OCI-LY7 (cell line): ENCODE results near the gene EPHA5. TPM values are rescaled to one million over a fixed set of nuclear protein-coding genes. Genes with fewer than 3 reads are reported as not detected.

Experiments used
- Bru-seq: library from RNA; stranded (reverse); fragments of 400-500 nt; gene quantifications from one replicate; lab custom pipeline; 2021; lab: Mats Ljungman, UMichigan
- BruChase-seq, 2 experiments: library from RNA; stranded (reverse); fragments of 400-500 nt; gene quantifications; one replicate each; lab custom pipeline; 2021; lab: Mats Ljungman, UMichigan
- BruUV-seq: library from RNA; stranded (reverse); fragments of 400-500 nt; replicated peaks from 2 replicates; lab custom pipeline; 2021; lab: Mats Ljungman, UMichigan
- CTCF ChIA-PET: fragments of 300-600 bp; sonication (Branson Sonifier 250); formaldehyde crosslinking; loops from one replicate; lab custom pipeline; 2022; ENCODE audit warnings: antibody characterized with exemption; ENCODE audit not compliant: unreplicated experiment; lab: Charles Lee
- POLR2A ChIA-PET: fragments of 300-600 bp; sonication (Branson Sonifier 250); formaldehyde crosslinking; loops from one replicate; lab custom pipeline; 2022; ENCODE audit warnings: antibody characterized with exemption; lab: Charles Lee
- DNase-seq: peaks from one replicate; pipeline ENCODE4 v3.0.0-alpha.2; 2015; ENCODE audit warnings: low spot score
- H2AFZ ChIP-seq: fragments of 200-600 bp; sonication (generic), shearing (Covaris generic); 2 replicates; pipeline ENCODE4 v1.6.1; 2014; ENCODE audit warnings: mild to moderate bottlenecking, antibody characterized with exemption, low read length, moderate library complexity
- H3K27ac ChIP-seq: fragments of 200-600 bp; sonication (generic); 2 replicates; pipeline ENCODE4 v1.5.1; 2014; ENCODE audit warnings: mixed run types, low read depth, mild to moderate bottlenecking, moderate library complexity, low read length, inconsistent platforms; ENCODE audit not compliant: poor library complexity, severe bottlenecking
- H3K36me3 ChIP-seq: fragments of 200-600 bp; sonication (generic); 2 replicates; pipeline ENCODE4 v1.6.1; 2014; ENCODE audit warnings: mild to moderate bottlenecking, antibody characterized with exemption, low read length, moderate library complexity, mixed read lengths; ENCODE audit not compliant: insufficient read depth
- H3K4me1 ChIP-seq: fragments of 200-600 bp; sonication (generic); 2 replicates; pipeline ENCODE4 v1.5.1; 2014; ENCODE audit warnings: mild to moderate bottlenecking, low read length; ENCODE audit not compliant: insufficient read depth, poor library complexity, severe bottlenecking
- H3K4me2 ChIP-seq: fragments of 200-600 bp; sonication (generic); 2 replicates; pipeline ENCODE4 v1.6.1; 2014; ENCODE audit warnings: mild to moderate bottlenecking, low read length
- H3K4me3 ChIP-seq: fragments of 200-600 bp; sonication (generic); 2 replicates; pipeline ENCODE4 v1.5.1; 2014; ENCODE audit warnings: mild to moderate bottlenecking, low read depth, low read length; ENCODE audit not compliant: poor library complexity, severe bottlenecking
- H3K79me2 ChIP-seq: fragments of 200-600 bp; sonication (generic); 2 replicates; pipeline ENCODE4 v1.6.1; 2016; ENCODE audit warnings: low read depth, mild to moderate bottlenecking, low read length, moderate library complexity, mixed read lengths; ENCODE audit not compliant: insufficient read depth
- H3K9me2 ChIP-seq: fragments of 200-600 bp; sonication (generic); 2 replicates; pipeline ENCODE4 v1.6.1; 2016; ENCODE audit warnings: mild to moderate bottlenecking, low read length, mixed read lengths; ENCODE audit not compliant: insufficient read depth
- H3K9me3 ChIP-seq: fragments of 200-600 bp; sonication (generic); 2 replicates; pipeline ENCODE4 v1.6.1; 2014; ENCODE audit warnings: mild to moderate bottlenecking, mixed run types, low read length, mixed read lengths
- H4K20me1 ChIP-seq: fragments of 200-600 bp; sonication (generic); 2 replicates; pipeline ENCODE4 v1.6.1; 2014; ENCODE audit warnings: mild to moderate bottlenecking, antibody characterized with exemption, low read length, moderate library complexity, mixed read lengths; ENCODE audit not compliant: insufficient read depth
- EZH2phosphoT487 ChIP-seq: fragments of 200-600 bp; sonication (generic); IDR thresholded peaks from 2 replicates; pipeline ENCODE4 v1.6.1; 2018; ENCODE audit warnings: low read depth, borderline replicate concordance, mild to moderate bottlenecking, mixed run types, antibody characterized with exemption, low read length, moderate library complexity, mixed read lengths
- intact Hi-C: fragments of 100-400 bp; cut with micrococcal nuclease; formaldehyde crosslinking; loops from one replicate; pipeline ENCODE4 v1.10.0; 2022; ENCODE audit not compliant: unreplicated experiment
- long read RNA-seq: library from polyadenylated mRNA; stranded (forward); transcript quantifications from one replicate; pipeline ENCODE4 v2.0.0, GENCODE V29; 2022
- total RNA-seq, 2 experiments: library from RNA; depleted of rRNA in 1 of 2; stranded (reverse); fragments of >200 nt in 1 of 2; shearing (Covaris generic) in 1 of 2; gene quantifications; 2 replicates each; pipeline ENCODE4 v1.2.3, GENCODE V29; 2014 to 2022
- TF ChIP-seq, protein P1 (sequence below): fragments of 200-600 bp; sonication (generic); conservative IDR thresholded peaks from 2 replicates; pipeline ENCODE4 v1.5.1; 2014; ENCODE audit warnings: mild to moderate bottlenecking, antibody characterized with exemption, low read length, moderate library complexity, mixed read lengths

Gene EPHA5
- total RNA-seq (2014; rRNA removed; shearing (Covaris generic)) (not detected in 2 replicates), total RNA-seq (2022) (not detected in 2 replicates), Bru-seq, nascent RNA (percentile 0 among the genes with signal in this experiment), BruChase-seq, experiment 1, labeled RNA remaining after a 6-hour chase (not detected), BruChase-seq, experiment 2, labeled RNA remaining after a 2-hour chase (not detected)
- long read RNA-seq = 0 reads

DNA sequence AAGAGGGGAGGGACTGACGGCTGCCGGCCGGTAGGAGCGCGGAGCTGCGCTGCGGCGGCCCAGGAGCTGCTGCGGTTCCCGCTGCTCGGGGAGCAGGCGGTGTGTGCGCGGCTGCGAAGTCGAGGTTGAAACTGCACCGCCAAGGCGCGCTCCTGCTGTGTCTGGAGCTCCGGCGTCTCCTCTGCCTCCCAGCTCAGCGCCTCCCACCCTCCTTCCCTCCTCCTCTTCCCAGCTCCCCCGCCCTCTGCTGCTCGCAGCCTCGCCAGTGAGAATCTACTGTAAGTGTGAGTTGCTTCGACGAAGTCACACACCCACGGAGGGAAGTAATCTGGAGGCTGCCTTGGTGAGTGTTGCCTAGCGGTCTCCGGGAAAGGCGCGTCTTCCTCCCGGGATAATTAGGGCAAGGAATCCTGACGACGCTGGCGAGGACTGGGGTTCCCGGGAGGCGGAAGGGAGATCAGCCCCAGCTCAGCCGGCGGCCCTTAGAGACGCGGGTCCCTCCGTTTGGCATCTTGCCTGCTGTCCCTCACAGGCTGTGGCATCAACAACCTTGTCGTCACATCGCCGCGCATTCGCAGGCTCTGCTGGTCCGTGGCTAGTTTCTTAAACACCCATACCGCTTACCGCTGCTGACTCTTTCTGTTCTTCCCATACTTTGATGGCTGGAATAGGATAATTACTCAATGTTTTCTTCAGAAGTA, at the start of gene EPHA5:
EPHA5 (minus strand) TSS at position 159 of the 701 bp plus-strand sequence. CDS start 747 bp downstream, outside the sequence.
- H3K79me2 ChIP-seq = no peaks in the 10 kb centered on the region
- ChIA-PET CTCF (no interaction called here), POLR2A (no interaction called here)
- no peak within 1 kb of the TSS for H3K27ac ChIP-seq
- DNase-seq = no peak
- no TSS peak for BruUV-seq
- no peak within 1 kb of the TSS for H2AFZ ChIP-seq
- no peak within 1 kb of the TSS for H3K4me3 ChIP-seq
- H3K4me2 ChIP-seq = no peak within 1 kb of the TSS
- TF ChIP-seq, protein P1, sequence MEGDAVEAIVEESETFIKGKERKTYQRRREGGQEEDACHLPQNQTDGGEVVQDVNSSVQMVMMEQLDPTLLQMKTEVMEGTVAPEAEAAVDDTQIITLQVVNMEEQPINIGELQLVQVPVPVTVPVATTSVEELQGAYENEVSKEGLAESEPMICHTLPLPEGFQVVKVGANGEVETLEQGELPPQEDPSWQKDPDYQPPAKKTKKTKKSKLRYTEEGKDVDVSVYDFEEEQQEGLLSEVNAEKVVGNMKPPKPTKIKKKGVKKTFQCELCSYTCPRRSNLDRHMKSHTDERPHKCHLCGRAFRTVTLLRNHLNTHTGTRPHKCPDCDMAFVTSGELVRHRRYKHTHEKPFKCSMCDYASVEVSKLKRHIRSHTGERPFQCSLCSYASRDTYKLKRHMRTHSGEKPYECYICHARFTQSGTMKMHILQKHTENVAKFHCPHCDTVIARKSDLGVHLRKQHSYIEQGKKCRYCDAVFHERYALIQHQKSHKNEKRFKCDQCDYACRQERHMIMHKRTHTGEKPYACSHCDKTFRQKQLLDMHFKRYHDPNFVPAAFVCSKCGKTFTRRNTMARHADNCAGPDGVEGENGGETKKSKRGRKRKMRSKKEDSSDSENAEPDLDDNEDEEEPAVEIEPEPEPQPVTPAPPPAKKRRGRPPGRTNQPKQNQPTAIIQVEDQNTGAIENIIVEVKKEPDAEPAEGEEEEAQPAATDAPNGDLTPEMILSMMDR = no peak
- no peak for TF ChIP-seq EZH2phosphoT487
- H4K20me1 ChIP-seq = no peaks in the 10 kb centered on the region
- intact Hi-C loops = no loop called here
- H3K9me2 ChIP-seq = no peaks in the 10 kb centered on the region
- H3K36me3 ChIP-seq = no peaks in the 10 kb centered on the region
- no peaks in the 10 kb centered on the region for H3K9me3 ChIP-seq
- H3K4me1 ChIP-seq = no peaks in the 10 kb centered on the region

DNA sequence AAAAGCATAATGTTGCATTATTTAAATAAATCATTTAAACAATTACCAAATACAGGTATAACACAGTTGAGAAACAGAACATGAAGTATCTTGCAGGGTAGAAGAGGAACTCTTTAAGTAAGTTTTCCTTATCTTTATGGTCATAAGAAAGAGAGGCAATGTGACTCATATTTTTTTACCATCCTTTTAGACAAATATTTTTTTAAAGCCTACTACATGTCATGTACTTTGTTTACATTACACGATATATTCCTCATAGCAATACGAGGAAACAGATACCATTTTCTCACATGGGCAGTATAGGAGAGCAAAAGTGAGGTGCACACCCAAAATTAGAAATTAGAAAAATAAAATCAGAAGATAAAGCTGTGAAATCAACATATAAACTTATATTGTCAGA, 49.3 kb upstream of the EPHA5 start:
- no peak for DNase-seq
- no TSS peak for BruUV-seq
- POLR2A ChIA-PET = no interaction called here
- H2AFZ ChIP-seq = no peak overlapping the region
- H3K27ac ChIP-seq = no peak overlapping the region
- H3K36me3 ChIP-seq = no peaks in the 10 kb centered on the region
- H3K79me2 ChIP-seq = no peaks in the 10 kb centered on the region
- no peak overlapping the region for H3K4me2 ChIP-seq
- H3K9me3 ChIP-seq = no peaks in the 10 kb centered on the region
- CTCF ChIA-PET = no interaction called here
- H3K4me3 ChIP-seq = no peak overlapping the region
- no peak for TF ChIP-seq EZH2phosphoT487
- TF ChIP-seq, protein P1 = no peak
- no peaks in the 10 kb centered on the region for H3K9me2 ChIP-seq
- intact Hi-C loops = no loop called here
- H3K4me1 ChIP-seq = no peaks in the 10 kb centered on the region
- H4K20me1 ChIP-seq = no peaks in the 10 kb centered on the region

DNA sequence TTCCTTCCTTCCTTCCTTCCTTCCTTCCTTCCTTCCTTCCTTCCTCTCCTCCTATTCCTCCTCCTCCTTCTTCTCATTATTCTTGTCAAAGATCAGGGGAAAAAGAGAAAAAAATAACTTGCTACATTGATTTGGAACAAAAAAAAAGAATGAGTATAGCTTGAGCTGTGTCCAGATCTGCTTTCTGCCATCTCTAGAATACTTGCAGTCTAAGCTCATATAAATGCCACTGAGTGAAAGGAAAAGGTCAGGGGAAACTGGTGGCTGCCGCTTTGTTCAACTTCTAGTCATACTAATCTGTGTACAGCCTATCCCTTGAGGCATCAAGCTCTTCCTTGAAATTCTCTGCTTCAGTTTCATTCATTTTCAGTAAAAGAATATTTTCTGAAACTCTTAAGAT, 28.3 kb upstream of the EPHA5 start:
- no TSS peak for BruUV-seq
- Histone ChIP-seq H3K27ac (no peak overlapping the region), H3K36me3 (no peaks in the 10 kb centered on the region), H2AFZ (no peak overlapping the region), H3K9me3 (no peaks in the 10 kb centered on the region), H3K4me1 (no peaks in the 10 kb centered on the region), H3K4me2 (no peak overlapping the region), H3K9me2 (no peaks in the 10 kb centered on the region), H3K4me3 (no peak overlapping the region), H3K79me2 (no peaks in the 10 kb centered on the region), H4K20me1 (no peaks in the 10 kb centered on the region)
- POLR2A ChIA-PET = interaction anchor here (0.7 to 1.8 kb wide), 3 partner anchors 10 to 659 kb away, joined by 3 to 4 read pairs (median 3); no protein-coding TSS in a partner anchor
- intact Hi-C loops = no loop called here
- TF ChIP-seq, protein P1 = no peak
- TF ChIP-seq EZH2phosphoT487 = no peak
- CTCF ChIA-PET = no interaction called here
- DNase-seq = no peak
